Testis (tissue), 3 donors: ENCODE data around the gene FHIT. TPM values are rescaled to one million over a fixed set of nuclear protein-coding genes. Genes with fewer than 3 reads are reported as not detected.

Experiments used
- DNase-seq: peaks from one replicate; pipeline ENCODE4 v3.0.0-alpha.2; 2019
- H3K27ac ChIP-seq, 2 donors: fragments of 200-600 bp; sonication (generic); one replicate each; pipeline ENCODE4 v1.5.1; 2019
- H3K27me3 ChIP-seq: fragments of 200-600 bp; sonication (generic); one replicate; pipeline ENCODE4 v1.5.1; 2019
- H3K36me3 ChIP-seq: fragments of 200-600 bp; sonication (generic); one replicate; pipeline ENCODE4 v1.5.1; 2017; ENCODE audit warnings: low read depth; ENCODE audit errors: missing control alignments
- H3K4me1 ChIP-seq: fragments of 200-600 bp; sonication (generic); one replicate; pipeline ENCODE4 v1.5.1; 2019
- H3K4me3 ChIP-seq, 2 donors: fragments of 200-600 bp; sonication (generic); one replicate each; pipeline ENCODE4 v1.5.1; 2017 to 2019
- H3K9me3 ChIP-seq: fragments of 200-600 bp; sonication (generic); one replicate; pipeline ENCODE4 v1.5.1; 2017
- CTCF ChIP-seq, 3 experiments: fragments of 450-650 bp in 2 of 3; fragments of 200-600 bp in 1 of 3; sonication (generic) in 1 of 3; IDR thresholded peaks; one replicate each; pipeline ENCODE4 v1.5.1; 2016 to 2019; ENCODE audit warnings: antibody characterized with exemption in 3 of 3, mild to moderate bottlenecking in 2 of 3, moderate library complexity in 1 of 3
- POLR2A ChIP-seq: fragments of 450-650 bp; IDR thresholded peaks from one replicate; pipeline ENCODE4 v1.6.1; 2017; ENCODE audit warnings: antibody characterized with exemption, mild to moderate bottlenecking, moderate library complexity
- WGBS, 2 donors: methylation state at CpG; one replicate each; pipeline ENCODE4 v1.1.5; 2018; 5-methylcytosine and 5-hydroxymethylcytosine counted together
- intact Hi-C: fragments of 100-400 bp; cut with DNase I; formaldehyde crosslinking; loops from one replicate; pipeline ENCODE4 v1.15.1; 2023; ENCODE audit warnings: low total_unique reads
- polyA plus RNA-seq: library from polyadenylated mRNA; stranded (reverse); fragments of 350-450 nt; fragmentation: Illumina TruSeq; extraction: RNeasy Lipid Tissue Mini Kit (QIAGEN cat#74804); gene quantifications from one replicate; pipeline ENCODE4 v1.2.3, GENCODE V29; 2014; ENCODE audit warnings: low read depth, low replicate concordance; ENCODE audit not compliant: insufficient read depth
- total RNA-seq, 2 donors: library from RNA; depleted of rRNA; stranded (reverse); fragments of >200 nt; gene quantifications; one replicate each; pipeline ENCODE4 v1.2.3, GENCODE V29; 2016

The FHIT gene
- total and polyA plus RNA-seq, 3 donors from 2014 or later = 10.1 to 29.6 (median 15.5) TPM

- WGBS, 2 donors = 53 to 54% methylated on average over 6 of the region's 6 CpGs
- TF ChIP-seq POLR2A (no peak), CTCF (IDR thresholded peaks at IDR 0.05) (no peak)
- Histone ChIP-seq H3K4me1 (no peaks in the 10 kb centered on the region), H3K36me3 (no peaks in the 10 kb centered on the region), H3K9me3 (no peaks in the 10 kb centered on the region), H3K27me3 (no peaks in the 10 kb centered on the region), H3K27ac (no peak overlapping the region), H3K4me3 (no peak overlapping the region)
- DNase-seq = no peak
- intact Hi-C loops = no loop called here
Measured at GRCh38 chr3:59970376-59970775, 1280.9 kb downstream of the FHIT start.

- Histone ChIP-seq H3K9me3 (no peaks in the 10 kb centered on the region), H3K27me3 (no peaks in the 10 kb centered on the region), H3K36me3 (no peaks in the 10 kb centered on the region), H3K4me1 (no peaks in the 10 kb centered on the region), H3K4me3 (no peak overlapping the region), H3K27ac (no peak overlapping the region)
- intact Hi-C loops = no loop called here
- WGBS, 2 donors = 85 to 89% methylated on average over 5 of the region's 5 CpGs
- no peak for DNase-seq
- no peak for TF ChIP-seq POLR2A
- no peak for TF ChIP-seq CTCF (IDR thresholded peaks at IDR 0.05)
Measured at GRCh38 chr3:59968513-59969045, 1282.7 kb downstream of the FHIT start.

GRCh38 chr3:59963676-59964075, 1287.6 kb downstream of the FHIT start:
- no peaks in the 10 kb centered on the region for H3K27me3 ChIP-seq
- no peaks in the 10 kb centered on the region for H3K9me3 ChIP-seq
- H3K4me1 ChIP-seq = no peaks in the 10 kb centered on the region
- WGBS, 2 donors = 60 to 65% methylated on average over 4 of the region's 4 CpGs
- intact Hi-C loops = no loop called here
- no peak overlapping the region for H3K27ac ChIP-seq
- DNase-seq = no peak
- H3K36me3 ChIP-seq = no peaks in the 10 kb centered on the region
- TF ChIP-seq CTCF (IDR thresholded peaks at IDR 0.05) (no peak), POLR2A (no peak)
- H3K4me3 ChIP-seq = no peak overlapping the region

GRCh38 chr3:59957150-59957549, 1294.1 kb downstream of the FHIT start:
- H3K27me3 ChIP-seq = no peaks in the 10 kb centered on the region
- no peak for DNase-seq
- H3K36me3 ChIP-seq = no peaks in the 10 kb centered on the region
- no peak for TF ChIP-seq CTCF (IDR thresholded peaks at IDR 0.05)
- TF ChIP-seq POLR2A = no peak
- no peak overlapping the region for H3K27ac ChIP-seq
- H3K9me3 ChIP-seq = no peaks in the 10 kb centered on the region
- intact Hi-C loops = no loop called here
- no peak overlapping the region for H3K4me3 ChIP-seq
- 86 to 88% methylated on average over 2 of the region's 2 CpGs for WGBS, 2 donors
- H3K4me1 ChIP-seq = no peaks in the 10 kb centered on the region

- no peaks in the 10 kb centered on the region for H3K9me3 ChIP-seq
- no peaks in the 10 kb centered on the region for H3K36me3 ChIP-seq
- no peaks in the 10 kb centered on the region for H3K27me3 ChIP-seq
- no peaks in the 10 kb centered on the region for H3K4me1 ChIP-seq
- intact Hi-C loops = no loop called here
- no peak for DNase-seq
- no peak overlapping the region for H3K27ac ChIP-seq
- 92% methylated on average over 4 to 7 of the region's 7 CpGs for WGBS, 2 donors
- TF ChIP-seq POLR2A (no peak), CTCF (IDR thresholded peaks at IDR 0.05) (no peak)
- H3K4me3 ChIP-seq = no peak overlapping the region
Measured at GRCh38 chr3:59953104-59953503, 1298.1 kb downstream of the FHIT start.
